Measurements from ENCODE around the gene SLC12A3.
"Not testable (repeated sequence)": the region's sequence is repeated elsewhere in the genome, so short reads cannot be mapped to it uniquely, and the experiment has no call there.

Gene SLC12A3

DNA sequence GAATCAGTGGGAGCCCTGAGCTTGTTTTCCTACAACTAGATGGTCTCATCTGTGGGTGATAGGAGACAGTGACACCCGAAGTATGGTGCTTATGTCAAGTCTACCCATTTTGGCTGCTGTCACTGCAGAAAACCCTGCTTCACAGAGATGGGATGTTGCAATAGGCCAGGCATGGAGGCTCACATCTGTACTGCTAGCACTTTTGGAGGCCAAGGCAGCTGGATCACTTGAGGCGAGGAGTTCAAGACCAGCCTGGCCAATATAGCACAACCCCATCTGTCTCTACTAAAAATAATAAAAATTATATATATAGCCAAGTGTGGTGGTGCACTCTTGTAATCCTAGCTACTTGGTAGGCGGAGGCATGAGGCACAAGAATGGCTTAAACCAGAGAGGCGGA is 64.6 kb downstream of the SLC12A3 start:
- DNase-seq, result no peak

DNA sequence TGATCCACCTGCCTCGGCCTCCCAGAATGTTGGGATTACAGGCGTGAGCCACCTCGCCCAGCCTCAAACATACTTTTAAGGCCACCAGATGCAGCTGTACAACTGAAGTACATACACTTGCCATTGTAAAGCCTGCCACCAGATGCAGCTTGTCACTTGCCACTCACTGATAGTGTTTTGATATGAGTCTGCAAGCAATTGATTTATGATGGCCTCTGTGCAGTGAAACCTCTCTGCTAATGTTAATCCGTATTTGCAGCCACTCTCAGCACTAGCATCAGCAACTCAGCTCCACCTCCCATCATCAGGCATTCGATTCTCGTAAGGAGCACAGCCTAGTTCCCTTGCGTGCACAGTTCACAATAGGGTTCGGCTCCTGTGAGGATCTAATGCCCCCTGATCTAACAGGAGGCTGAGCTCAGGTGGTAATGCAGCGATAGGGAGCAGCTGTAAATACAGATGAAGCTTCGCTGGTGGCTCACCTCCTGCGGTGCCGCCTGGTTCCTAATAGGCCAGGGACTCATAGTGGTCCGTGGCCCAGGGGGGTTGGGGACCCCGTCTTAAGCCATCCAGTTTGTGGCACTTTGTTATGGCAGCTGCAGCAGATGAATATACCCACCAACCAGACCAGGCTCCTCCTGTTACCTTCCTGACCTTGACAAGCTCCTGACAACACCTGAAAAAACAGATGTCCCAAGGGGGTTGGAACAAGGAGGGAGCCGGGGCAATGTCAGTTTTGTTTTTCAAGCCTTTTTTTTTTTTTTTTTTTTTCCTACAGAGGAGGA is 65.7 kb downstream of the SLC12A3 start:
- DNase-seq, result no peak

DNA sequence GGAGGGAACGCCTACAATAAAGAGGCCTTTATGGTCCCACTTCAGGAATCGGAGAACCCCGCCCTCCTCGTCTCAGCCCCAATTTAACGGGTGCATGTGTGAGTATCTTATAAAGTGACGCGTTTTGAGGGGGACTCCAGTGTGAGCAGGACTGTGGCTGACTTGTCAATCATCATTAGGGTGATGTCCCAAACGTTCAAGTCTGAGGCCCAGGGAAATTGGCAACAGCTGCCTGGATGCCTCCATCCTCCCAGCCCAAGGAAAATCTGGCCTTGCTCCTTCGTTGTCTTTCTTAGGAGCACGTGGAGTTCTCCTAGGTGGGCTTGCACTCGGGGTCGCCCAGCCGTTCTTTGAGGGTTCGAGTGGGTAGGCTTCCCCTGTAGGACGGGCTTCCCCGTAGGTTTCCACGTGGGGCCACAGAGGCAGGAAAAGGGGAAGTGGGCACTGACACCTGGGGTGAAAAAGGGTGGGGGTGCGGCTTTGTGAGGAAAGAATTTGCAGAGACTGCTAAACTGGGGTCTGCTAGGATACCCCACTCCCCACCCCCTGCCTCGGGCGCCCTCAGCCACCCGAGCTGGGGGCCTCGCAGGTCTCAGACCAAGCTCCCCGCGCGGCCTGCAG is 66.4 kb downstream of the SLC12A3 start:
- no peak for DNase-seq

DNA sequence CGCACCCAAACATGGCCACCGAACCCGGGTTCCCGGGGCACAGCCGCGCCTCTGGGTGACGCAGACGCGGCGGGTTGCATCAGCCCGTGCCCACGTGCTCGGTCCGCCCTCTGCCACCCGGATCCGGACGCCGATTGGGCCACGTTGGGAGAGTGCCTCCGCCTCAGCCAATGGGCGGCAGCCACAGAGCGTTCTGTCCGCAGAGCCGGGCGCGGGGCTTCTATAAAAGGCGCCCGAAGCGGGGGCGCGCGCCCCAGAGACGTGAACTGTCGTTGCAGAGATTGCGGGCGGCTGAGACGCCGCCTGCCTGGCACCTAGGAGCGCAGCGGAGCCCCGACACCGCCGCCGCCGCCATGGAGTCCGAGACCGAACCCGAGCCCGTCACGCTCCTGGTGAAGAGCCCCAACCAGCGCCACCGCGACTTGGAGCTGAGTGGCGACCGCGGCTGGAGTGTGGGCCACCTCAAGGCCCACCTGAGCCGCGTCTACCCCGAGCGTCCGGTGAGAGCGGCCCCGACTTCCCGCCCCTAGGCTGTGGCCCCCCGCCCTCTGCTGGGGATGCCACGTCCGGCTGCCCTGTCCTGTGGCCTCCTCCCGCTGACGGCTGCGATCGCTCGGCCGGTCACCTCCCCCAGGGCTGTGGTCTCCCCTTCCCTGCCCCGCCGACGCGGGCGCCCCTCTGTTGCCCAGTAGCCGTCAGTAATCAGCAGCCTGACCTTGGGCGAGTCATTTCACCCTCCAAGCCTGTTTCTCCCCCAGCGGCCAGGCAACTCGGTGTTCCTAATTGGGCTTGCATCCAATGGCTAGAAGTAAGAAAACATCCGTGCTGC is 67.1 kb downstream of the SLC12A3 start, which contains the start of gene HERPUD1:
Gene HERPUD1, plus strand, starts transcription at position 251 of the 829 bp plus-strand sequence. Its CDS starts 103 bp downstream, at position 354.
- peak; percentile 91 for DNase-seq

DNA sequence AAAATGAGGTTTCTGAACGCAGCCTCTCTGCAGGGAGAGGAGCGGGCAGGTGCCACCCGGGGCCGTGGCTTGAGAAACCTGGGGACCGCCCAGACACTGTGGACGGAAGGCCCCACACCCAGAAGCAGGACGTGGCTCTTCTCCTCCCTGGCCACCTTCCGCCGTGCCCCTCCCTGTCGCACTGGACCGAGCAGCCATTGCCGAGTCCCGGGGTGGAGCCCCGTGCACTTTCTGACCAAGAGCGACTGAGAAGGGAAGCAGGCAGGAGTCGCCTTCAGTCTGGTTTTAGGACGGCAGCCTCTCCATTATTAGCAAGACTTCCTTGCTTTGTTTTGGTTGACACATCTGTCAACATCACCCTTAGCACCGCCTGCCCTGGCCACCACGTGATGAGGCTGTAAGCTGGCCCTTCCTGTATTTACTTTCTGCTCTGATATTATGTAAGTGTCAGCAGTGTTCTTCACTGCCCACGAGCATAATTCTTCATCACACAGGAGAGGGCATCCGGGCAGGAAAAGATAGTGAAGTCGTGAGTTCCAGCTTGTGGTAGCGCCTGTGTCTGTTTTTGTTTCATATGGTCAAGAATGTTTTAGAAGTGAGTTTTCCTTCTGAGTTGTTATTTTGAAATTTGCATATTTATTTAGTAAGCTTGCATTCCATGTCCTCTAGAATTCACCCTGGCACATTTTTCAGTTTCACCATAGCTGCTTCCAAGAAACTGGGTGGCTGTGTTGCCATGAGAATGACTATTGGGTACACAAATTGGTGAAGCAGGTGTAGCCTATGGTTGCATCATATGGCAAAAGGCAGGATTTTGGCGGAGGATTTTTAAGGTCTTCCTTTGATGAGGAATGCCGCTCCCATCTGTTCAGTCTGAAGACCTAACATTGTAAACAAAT is 68.0 kb downstream of the SLC12A3 start:
- DNase-seq, result no peak

DNA sequence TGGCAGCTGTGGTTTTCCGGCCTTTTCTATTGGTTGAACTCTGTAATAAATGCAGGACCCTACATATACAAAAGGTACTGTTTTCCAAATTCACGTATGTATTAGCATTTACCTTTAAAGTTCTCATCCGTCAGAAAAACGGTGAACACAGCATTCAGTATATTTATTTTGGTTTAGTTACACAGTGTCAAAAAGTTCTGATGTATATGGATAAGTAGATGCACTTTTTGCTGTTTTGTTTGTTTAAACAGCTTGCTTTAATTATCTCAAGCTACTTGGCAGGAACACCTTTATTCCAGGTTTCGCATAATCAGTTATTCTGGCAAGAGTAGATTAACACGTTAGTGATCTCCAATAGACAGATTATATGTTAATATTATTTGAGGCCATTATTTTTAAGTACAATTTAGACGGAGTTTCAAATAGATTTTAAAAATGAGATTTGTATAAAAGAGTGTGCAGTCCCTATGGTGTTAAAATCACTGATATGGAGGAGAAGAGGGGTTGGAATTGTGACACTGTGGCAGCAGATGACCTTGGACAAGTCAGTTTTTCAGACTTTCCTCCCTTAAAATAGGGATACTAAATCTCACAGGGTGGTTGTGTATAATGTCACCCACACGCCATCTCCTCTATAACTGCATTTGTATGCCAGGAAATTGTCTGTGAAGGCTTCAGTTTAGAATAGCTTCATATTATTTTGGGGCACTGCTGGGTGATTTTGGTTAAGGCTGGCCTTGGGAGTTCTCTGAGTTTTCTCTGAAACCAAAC is 69.0 kb downstream of the SLC12A3 start:
- DNase-seq, result no peak

DNA sequence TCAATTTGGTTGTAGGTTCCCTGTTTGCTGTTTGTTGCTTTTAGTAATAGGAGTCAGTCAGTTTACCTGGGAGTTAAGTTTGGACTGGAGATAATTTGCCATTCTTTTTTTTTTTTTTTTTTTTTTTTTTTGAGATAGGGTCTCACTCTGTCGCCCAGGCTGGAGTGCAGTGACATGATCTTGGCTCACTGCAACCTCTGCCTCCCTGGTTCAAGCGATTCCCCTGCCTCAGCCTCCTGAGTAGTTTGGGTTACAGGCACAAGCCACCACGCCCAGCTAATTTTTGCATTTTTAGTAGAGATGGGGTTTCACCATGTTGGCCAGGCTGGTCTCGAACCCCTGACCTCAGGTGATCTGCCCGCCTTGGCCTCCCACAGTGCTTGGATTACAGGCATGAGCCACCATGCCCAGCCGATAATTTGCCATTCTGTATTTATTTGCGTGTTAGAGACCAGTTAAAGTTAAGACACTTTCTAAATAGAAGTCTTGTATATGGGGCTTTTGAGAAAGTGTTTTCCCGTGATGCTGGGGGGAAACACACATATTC is 69.7 kb downstream of the SLC12A3 start:
- not testable (repeated sequence) for DNase-seq

DNA sequence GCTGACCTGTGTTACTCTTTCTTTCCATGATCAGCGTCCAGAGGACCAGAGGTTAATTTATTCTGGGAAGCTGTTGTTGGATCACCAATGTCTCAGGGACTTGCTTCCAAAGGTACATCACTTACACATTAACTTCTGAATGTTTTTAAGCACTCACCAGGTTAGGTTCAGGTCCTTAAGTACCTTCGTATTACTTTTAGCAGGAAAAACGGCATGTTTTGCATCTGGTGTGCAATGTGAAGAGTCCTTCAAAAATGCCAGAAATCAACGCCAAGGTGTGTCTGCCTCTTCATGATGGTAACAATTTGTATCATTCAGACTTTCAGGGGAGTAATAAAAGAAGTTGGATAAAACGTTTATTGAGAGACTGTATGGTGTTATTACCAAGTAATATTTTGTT is 70.2 kb downstream of the SLC12A3 start:
- no peak for DNase-seq

DNA sequence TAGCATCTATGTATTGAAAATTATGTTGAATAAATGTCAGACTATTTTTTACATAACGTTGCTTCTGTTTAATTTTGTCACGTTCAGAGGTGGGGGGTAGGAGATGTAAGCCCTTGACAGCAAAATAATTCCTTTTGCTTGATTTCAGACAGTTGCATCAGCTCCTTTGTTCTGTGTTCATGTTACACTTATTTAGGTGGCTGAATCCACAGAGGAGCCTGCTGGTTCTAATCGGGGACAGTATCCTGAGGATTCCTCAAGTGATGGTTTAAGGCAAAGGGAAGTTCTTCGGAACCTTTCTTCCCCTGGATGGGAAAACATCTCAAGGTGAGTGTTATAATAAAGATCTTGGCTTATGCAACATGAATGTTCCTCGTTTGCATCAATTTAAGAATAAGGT is 71.5 kb downstream of the SLC12A3 start:
- no peak for DNase-seq

DNA sequence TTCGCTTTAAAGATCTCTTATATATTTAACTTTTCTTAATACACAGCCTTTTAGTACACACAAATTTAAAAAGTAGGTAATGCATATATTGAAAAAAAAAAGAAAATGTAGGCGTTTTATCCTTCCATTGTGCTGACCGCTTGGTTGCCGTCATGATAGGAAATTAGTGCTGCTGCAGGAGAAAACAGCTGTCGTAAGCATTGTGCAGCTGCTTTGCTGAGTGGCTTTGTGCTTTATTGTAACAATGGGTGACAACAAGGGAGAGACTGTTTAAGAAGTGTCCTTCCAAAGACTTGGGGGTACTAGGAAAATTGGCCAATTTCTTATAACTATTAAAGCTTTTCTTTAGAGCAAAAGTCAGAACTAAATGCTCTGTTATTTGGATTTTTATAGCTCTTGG is 71.9 kb downstream of the SLC12A3 start:
- DNase-seq, result no peak

DNA sequence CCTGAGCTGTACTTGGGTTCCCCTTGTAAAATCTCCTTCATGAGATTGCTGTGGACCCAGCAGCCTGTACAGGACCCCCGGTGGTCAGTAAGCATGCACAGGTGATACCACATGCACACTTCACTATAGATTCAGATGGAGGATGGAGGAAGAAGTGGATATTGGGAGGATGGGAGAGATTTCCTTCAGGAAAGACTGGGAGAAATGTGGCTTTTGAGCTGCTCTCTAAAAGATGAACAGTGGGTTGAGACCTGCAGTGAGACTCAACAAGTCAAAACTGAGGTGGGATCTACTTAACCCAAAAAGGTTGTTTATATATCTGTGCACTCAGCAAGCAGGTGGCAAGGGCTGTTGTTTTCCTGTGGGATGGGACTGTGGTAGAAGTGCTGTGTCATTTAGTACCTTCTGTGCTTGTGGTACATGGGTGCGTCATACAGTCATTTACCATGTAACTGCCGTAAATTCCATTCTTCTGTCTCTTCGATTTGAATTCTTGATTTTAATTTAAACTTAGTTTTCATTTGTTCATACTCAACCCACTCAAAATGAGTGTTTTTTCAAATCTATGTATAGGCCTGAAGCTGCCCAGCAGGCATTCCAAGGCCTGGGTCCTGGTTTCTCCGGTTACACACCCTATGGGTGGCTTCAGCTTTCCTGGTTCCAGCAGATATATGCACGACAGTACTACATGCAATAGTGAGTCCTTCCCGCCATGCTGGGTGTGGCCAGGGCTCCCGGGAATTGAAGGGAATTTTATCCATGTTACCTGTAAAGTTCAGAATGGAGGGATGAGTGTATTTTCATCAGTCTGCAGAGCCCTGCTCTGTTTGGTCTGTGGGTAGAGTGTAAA is 73.9 kb downstream of the SLC12A3 start:
- DNase-seq, result no peak

DNA sequence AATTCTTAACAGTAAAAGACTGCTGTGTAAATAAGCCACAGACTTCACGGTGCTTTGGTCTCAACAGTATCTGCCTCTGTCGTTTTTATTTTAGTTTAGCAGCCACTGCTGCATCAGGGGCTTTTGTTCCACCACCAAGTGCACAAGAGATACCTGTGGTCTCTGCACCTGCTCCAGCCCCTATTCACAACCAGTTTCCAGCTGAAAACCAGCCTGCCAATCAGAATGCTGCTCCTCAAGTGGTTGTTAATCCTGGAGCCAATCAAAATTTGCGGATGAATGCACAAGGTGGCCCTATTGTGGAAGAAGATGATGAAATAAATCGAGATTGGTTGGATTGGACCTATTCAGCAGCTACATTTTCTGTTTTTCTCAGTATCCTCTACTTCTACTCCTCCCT is 74.8 kb downstream of the SLC12A3 start:
- no peak for DNase-seq

DNA sequence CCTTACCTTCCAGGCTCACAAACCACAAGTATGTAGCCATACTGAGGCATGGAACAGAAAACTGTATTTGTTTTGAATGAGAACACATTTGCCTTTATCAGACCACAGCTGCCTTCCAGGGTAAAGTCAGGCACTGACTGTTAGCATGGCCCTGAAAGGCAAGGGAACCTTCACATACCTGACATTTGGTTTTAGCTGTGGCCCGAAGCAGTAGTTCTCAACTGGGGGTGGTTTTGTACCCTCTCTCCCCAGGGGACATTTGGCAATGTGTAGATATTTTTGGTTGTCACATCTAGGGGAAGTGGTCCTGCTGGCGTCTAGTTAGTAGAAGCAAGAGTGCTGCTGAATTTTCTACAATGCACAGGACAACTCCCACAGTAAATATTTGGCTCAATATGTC is 76.1 kb downstream of the SLC12A3 start:
- no peak for DNase-seq

DNA sequence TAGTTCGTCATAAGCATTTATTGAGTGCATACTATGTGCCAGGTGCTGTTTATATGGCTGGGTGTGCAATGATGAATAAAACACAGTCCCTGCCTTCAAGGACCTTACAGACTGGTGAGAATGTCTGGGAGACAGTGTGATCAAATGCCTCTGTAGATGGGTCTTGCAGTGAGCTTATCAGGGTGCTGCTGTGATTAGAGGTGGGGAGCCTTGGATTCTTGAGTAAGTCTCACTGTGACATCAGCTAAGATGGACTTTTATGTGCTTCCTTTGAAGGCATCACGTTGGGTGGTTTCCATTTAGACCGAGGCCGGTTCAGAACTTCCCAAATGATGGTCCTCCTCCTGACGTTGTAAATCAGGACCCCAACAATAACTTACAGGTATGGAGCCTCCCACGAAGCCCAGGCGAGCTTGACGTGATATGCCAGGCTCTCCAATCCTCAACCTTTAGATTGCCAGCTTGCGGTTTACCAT is 76.9 kb downstream of the SLC12A3 start:
- DNase-seq, result no peak

DNA sequence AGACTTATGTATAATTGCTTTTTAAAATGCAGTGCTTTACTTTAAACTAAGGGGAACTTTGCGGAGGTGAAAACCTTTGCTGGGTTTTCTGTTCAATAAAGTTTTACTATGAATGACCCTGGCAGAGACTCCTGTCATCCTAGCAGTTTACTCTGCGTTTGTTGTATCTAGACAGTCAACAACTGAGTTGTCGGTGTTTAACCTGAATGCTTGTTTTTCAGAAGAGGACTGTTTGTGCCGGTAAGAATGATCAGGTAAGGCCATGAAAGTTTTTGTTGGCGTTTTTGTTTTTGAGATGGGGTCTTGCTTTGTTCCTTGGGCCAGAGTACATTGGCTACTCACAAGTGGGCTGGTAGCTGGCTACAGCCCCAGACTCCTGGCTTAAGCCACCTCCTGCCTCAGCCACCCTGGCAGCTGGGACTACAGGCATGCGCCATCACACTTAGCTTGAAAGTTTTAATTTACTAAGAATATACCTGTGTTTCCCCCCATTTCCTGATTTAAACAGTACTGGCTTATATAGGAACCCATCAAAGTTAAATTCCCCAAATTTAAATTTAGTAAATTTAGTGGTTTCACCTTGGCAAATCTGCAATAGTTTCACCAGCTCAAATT is 78.9 kb downstream of the SLC12A3 start:
- no peak for DNase-seq

DNA sequence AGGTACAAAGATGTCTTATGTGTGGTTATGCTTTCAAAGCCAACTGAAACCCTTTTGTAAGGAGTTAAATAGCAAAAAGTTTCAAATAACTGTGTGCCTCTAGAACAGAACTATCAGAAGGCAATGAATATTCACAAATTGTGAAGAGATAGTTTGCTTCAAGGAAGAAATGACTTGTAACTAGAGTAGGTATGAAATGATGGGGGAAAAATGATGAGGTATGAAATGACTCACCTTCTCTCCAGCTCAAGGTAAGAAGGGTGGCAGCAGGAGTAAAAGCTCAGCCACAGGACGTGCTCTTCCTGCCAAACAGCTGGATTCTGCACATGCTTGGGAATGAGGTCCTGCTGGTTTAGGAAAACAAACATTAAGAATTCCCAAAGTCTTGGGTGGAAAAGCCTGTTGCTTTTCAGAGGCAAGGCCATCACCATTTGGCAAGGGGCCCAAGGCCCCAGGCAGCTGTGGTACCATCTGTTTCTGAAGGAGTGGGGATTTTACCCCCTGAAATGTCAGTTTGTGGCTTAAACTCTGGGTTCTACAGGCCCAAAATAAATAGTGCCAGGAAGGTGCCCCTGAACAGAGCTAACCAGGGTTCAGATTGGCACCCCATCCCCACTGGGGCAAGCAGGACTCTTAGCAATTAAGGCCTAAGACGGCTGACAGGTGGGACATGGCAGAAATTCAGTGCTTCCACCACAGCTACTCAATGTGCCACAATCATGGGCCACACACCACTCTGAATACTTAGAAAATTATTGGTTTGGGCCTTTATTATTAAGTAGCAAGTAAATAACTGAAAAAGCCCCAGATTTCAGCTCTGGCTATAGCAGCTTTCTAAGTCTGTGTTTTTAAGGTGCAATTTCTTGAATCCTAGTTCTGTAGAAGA is 80.2 kb downstream of the SLC12A3 start:
- no peak for DNase-seq

DNA sequence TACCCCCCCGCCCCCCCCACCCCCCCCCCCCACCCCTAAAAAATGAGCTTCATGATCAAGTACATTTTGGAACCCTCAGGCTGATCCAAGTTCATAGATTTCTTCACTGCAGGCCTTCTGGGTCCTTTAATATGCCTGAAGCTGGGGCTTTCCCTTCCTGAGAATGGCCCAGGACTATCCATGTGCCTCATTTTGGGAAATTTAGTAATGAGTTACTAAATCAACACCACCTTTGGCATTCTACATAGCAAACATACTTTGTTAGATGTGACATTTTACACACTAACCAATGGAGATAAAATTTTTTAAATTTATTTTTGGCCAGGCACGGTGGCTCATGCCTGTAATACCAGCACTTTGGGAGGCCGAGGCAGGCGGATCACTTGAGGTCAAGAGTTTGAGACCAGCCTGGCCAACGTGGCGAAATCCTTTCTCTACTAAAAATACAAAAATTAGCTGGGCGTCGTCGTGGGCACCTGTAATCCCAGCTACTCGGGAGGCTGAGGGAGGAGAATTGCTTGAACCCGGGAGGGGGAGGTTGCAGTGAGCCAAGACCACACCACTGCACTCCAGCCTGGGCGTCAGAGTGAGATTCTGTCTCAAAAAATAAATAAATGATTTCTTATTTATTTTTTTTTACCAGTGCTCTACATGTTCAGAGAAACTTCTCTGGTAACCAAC is 81.0 kb downstream of the SLC12A3 start:
- DNase-seq, result no peak
